Activated naive CD8-positive, alpha-beta T cell treated with anti-CD3 and anti-CD28 coated beads, Interleukin-2, amount 50 U/mL, for 24 hours (primary cell): ENCODE results near the gene FAM53C.
"Not testable (repeated sequence)": the region's sequence is repeated elsewhere in the genome, so short reads cannot be mapped to it uniquely, and the experiment has no call there.

Experiments
- ATAC-seq: fragments of 150-1000 bp; cut with Tn5 transposase; one replicate; pipeline ENCODE4 v1.10.0; 2021
- DNase-seq: peaks from one replicate; pipeline ENCODE4 v3.0.0; 2021
- H3K27ac Mint-ChIP-seq: one replicate; pipeline ENCODE4 v1.8.0; 2021; ENCODE audit warnings: mild to moderate bottlenecking, mixed read lengths
- H3K27me3 Mint-ChIP-seq: one replicate; pipeline ENCODE4 v1.8.0; 2021; ENCODE audit warnings: mixed read lengths
- H3K36me3 Mint-ChIP-seq: one replicate; pipeline ENCODE4 v1.8.0; 2021; ENCODE audit warnings: low read depth, mixed read lengths
- H3K4me1 Mint-ChIP-seq: one replicate; pipeline ENCODE4 v1.8.0; 2021; ENCODE audit warnings: mixed read lengths
- H3K4me3 Mint-ChIP-seq: one replicate; pipeline ENCODE4 v1.8.0; 2021; ENCODE audit warnings: mild to moderate bottlenecking, moderate library complexity, mixed read lengths
- H3K9me3 Mint-ChIP-seq: one replicate; pipeline ENCODE4 v1.8.0; 2021; ENCODE audit warnings: mixed read lengths

The FAM53C gene

DNA sequence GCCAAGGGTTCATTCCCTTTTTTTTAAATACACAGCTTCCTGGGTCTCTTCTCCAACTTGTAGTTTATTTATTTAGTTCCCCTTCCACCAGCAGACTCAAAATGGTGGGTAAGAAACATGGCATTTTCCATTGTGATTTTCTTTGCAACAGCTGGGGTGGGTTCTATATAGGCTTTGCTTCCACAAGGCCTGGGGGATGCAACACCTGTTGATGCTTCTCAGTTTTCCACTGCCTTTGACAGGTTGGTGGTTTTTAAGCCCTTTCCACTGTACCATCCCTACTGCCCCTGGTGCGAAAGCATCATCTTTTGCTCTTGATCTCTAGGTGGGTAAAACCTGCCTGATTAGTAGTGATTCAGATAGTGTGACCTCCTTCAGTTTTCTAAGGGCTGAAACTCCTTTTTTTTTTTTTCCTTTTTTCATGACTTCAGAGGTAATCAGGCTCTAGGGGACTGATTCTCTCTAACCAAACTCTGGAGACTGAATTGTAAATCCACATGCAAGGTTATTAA lies 22.9 kb downstream of the FAM53C start:
- no peaks in the 10 kb centered on the region for H3K9me3 Mint-ChIP-seq
- no peak for DNase-seq
- no peaks in the 10 kb centered on the region for H3K27me3 Mint-ChIP-seq
- peak overlapping the region; percentile 21 for H3K27ac Mint-ChIP-seq
- H3K4me1 Mint-ChIP-seq = peaks cover 29% of the 10 kb centered on the region
- ATAC-seq = peak; percentile 15
- H3K4me3 Mint-ChIP-seq = no peak overlapping the region
- peaks cover 2% of the 10 kb centered on the region for H3K36me3 Mint-ChIP-seq

GRCh38 chr5:138364576-138364975 lies 26.5 kb downstream of the FAM53C start:
- peaks cover 47% of the 10 kb centered on the region for H3K4me1 Mint-ChIP-seq
- H3K27ac Mint-ChIP-seq = no peak overlapping the region
- H3K9me3 Mint-ChIP-seq = no peaks in the 10 kb centered on the region
- no peak overlapping the region for H3K4me3 Mint-ChIP-seq
- no peaks in the 10 kb centered on the region for H3K36me3 Mint-ChIP-seq
- no peak for ATAC-seq
- no peak for DNase-seq
- H3K27me3 Mint-ChIP-seq = no peaks in the 10 kb centered on the region

- no peak for ATAC-seq
- no peak for DNase-seq
- Mint-ChIP-seq H3K27ac (no peak overlapping the region), H3K36me3 (no peaks in the 10 kb centered on the region), H3K4me1 (peaks cover 34% of the 10 kb centered on the region), H3K9me3 (no peaks in the 10 kb centered on the region), H3K27me3 (no peaks in the 10 kb centered on the region), H3K4me3 (no peak overlapping the region)
Observed at GRCh38 chr5:138366632-138367382, 28.7 kb downstream of the FAM53C start.

DNA sequence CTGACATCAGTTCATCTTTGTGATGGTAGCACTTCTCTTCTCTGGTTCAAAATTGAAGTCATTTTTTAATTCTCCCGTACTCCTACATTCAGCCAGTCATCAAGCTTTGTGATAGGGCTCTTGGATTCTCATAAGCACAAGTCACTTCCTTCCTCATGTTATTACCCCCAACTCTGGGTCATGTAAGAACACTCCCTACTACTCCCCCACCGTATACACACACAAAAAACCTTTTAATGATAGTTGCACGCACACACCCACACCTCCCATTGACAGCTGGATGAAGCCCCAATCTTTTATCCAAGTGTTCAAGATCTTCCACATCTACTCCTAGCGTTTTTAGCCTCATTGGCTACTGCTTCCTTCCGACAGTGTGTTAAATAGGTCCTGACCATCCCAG lies 31.2 kb downstream of the FAM53C start:
- DNase-seq = no peak
- H3K27ac Mint-ChIP-seq = no peak overlapping the region
- no peak overlapping the region for H3K4me3 Mint-ChIP-seq
- ATAC-seq = no peak
- H3K9me3 Mint-ChIP-seq = no peaks in the 10 kb centered on the region
- peaks cover 34% of the 10 kb centered on the region for H3K4me1 Mint-ChIP-seq
- peaks cover 4% of the 10 kb centered on the region for H3K36me3 Mint-ChIP-seq
- no peaks in the 10 kb centered on the region for H3K27me3 Mint-ChIP-seq

DNA sequence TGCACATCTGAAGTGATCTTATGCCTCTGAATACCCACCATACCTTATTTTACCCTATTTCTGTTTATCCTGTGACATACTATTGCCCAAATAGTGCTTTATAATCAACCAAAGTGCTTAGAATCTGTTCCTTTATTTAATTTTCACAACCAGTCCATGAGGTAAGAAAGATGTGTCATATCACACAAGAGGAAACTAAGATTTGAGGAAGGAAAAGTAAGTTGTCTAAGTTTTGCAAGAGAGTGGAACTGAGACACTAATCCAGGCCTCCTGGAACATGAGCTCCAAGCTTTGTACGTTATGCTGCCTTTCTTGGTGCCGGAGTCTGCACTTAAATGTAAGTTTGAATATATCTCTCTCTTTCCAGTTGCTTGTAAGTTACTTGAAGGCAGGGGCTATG lies 31.6 kb downstream of the FAM53C start:
- no peaks in the 10 kb centered on the region for H3K9me3 Mint-ChIP-seq
- H3K27me3 Mint-ChIP-seq = no peaks in the 10 kb centered on the region
- peaks cover 33% of the 10 kb centered on the region for H3K4me1 Mint-ChIP-seq
- DNase-seq (no peak), ATAC-seq (no peak)
- peaks cover 4% of the 10 kb centered on the region for H3K36me3 Mint-ChIP-seq
- H3K27ac Mint-ChIP-seq = no peak overlapping the region
- H3K4me3 Mint-ChIP-seq = no peak overlapping the region

- no peak overlapping the region for H3K4me3 Mint-ChIP-seq
- peaks cover 4% of the 10 kb centered on the region for H3K36me3 Mint-ChIP-seq
- no peak overlapping the region for H3K27ac Mint-ChIP-seq
- ATAC-seq (no peak), DNase-seq (no peak)
- H3K27me3 Mint-ChIP-seq = no peaks in the 10 kb centered on the region
- H3K4me1 Mint-ChIP-seq = peaks cover 33% of the 10 kb centered on the region
- no peaks in the 10 kb centered on the region for H3K9me3 Mint-ChIP-seq
Observed at GRCh38 chr5:138370537-138370936, 32.5 kb downstream of the FAM53C start.

DNA sequence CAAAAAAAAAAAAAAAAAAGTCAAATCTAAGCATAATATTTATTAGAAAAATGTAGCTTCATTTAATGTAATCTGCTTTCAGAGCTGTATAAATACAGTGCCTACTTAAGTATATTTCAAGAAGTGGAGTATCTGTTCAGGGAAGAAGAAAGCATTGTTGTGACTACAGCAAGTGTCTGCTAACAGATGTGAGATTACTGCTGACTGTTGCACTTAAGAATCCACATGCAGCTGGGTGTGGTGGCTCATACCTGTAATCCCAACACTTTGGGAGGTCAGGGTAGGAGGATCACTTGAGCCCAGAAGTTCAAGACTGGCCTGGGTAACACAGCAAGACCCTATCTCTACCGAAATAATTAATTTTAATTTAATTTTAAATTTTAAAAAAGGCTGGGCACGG lies 33.4 kb downstream of the FAM53C start:
- Mint-ChIP-seq H3K4me1 (peaks cover 30% of the 10 kb centered on the region), H3K36me3 (peaks cover 4% of the 10 kb centered on the region), H3K9me3 (no peaks in the 10 kb centered on the region), H3K4me3 (no peak overlapping the region), H3K27ac (no peak overlapping the region), H3K27me3 (no peaks in the 10 kb centered on the region)
- ATAC-seq (no peak), DNase-seq (no peak)

GRCh38 chr5:138372225-138372624 lies 34.2 kb downstream of the FAM53C start:
- DNase-seq (no peak), ATAC-seq (no peak)
- Mint-ChIP-seq H3K4me3 (no peak overlapping the region), H3K27me3 (no peaks in the 10 kb centered on the region), H3K27ac (no peak overlapping the region), H3K9me3 (no peaks in the 10 kb centered on the region), H3K4me1 (peaks cover 22% of the 10 kb centered on the region), H3K36me3 (peaks cover 10% of the 10 kb centered on the region)

- no peak overlapping the region for H3K4me3 Mint-ChIP-seq
- H3K27ac Mint-ChIP-seq = no peak overlapping the region
- DNase-seq (no peak), ATAC-seq (no peak)
- H3K36me3 Mint-ChIP-seq = peaks cover 14% of the 10 kb centered on the region
- no peaks in the 10 kb centered on the region for H3K9me3 Mint-ChIP-seq
- H3K4me1 Mint-ChIP-seq = peaks cover 22% of the 10 kb centered on the region
- H3K27me3 Mint-ChIP-seq = no peaks in the 10 kb centered on the region
Observed at GRCh38 chr5:138372653-138373052, 34.6 kb downstream of the FAM53C start.

- no peaks in the 10 kb centered on the region for H3K4me1 Mint-ChIP-seq
- H3K27me3 Mint-ChIP-seq = no peaks in the 10 kb centered on the region
- H3K27ac Mint-ChIP-seq = no peak overlapping the region
- H3K9me3 Mint-ChIP-seq = no peaks in the 10 kb centered on the region
- no peak overlapping the region for H3K4me3 Mint-ChIP-seq
- DNase-seq (no peak), ATAC-seq (no peak)
- H3K36me3 Mint-ChIP-seq = peaks cover 35% of the 10 kb centered on the region
Observed at GRCh38 chr5:138382347-138382746, 44.3 kb downstream of the FAM53C start.

- ATAC-seq (no peak), DNase-seq (no peak)
- Mint-ChIP-seq H3K36me3 (peaks cover 26% of the 10 kb centered on the region), H3K9me3 (no peaks in the 10 kb centered on the region), H3K27ac (no peak overlapping the region), H3K27me3 (no peaks in the 10 kb centered on the region), H3K4me1 (no peaks in the 10 kb centered on the region), H3K4me3 (no peak overlapping the region)
Observed at GRCh38 chr5:138385660-138386059, 47.6 kb downstream of the FAM53C start.

DNA sequence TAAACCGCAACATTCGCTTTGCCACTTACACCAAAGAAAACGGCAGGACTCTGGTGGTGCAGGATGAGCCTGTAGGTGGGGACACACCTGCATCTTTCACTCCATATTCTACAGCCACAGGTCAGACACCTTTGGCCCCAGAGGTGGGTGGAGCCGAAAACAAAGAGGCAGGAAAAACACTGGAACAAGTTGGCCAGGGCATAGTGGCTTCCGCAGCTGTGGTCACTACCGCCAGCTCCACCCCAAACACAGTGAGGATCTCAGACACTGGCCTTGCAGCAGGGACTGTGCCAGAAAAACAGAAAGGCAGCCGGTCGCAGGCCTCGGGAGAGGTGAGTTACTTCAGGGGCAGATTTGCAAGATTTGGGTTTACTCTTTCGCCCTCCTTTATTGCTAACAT lies 48.2 kb downstream of the FAM53C start:
- Mint-ChIP-seq H3K4me1 (no peaks in the 10 kb centered on the region), H3K36me3 (peaks cover 30% of the 10 kb centered on the region), H3K9me3 (no peaks in the 10 kb centered on the region), H3K27me3 (no peaks in the 10 kb centered on the region), H3K27ac (no peak overlapping the region), H3K4me3 (no peak overlapping the region)
- no peak for ATAC-seq
- DNase-seq = no peak

GRCh38 chr5:138389332-138389731 lies 51.3 kb downstream of the FAM53C start:
- no peak overlapping the region for H3K27ac Mint-ChIP-seq
- DNase-seq (no peak), ATAC-seq (no peak)
- no peaks in the 10 kb centered on the region for H3K27me3 Mint-ChIP-seq
- no peaks in the 10 kb centered on the region for H3K9me3 Mint-ChIP-seq
- H3K4me3 Mint-ChIP-seq = no peak overlapping the region
- H3K4me1 Mint-ChIP-seq = no peaks in the 10 kb centered on the region
- H3K36me3 Mint-ChIP-seq = peaks cover 25% of the 10 kb centered on the region

DNA sequence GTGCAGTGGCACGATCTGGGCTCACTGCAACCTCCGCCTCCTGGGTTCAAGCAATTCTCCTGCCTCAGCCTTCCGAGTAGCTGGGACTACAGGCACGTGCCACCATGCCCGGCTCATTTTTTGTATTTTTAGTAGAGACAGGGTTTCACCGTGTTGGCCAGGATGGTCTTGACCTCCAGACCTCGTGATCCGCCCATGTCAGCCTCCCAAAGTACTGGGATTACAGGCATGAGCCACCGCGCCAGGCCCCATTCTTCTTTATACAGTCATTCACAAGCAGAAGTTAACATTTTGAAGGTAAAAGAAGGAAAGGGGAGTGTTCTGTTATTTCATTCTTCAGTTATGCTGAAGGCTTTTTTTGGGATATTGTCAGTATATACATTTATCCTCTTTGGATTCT lies 51.8 kb downstream of the FAM53C start:
- H3K27ac Mint-ChIP-seq, ATAC-seq, H3K9me3 Mint-ChIP-seq, H3K27me3 Mint-ChIP-seq, DNase-seq, H3K4me3 Mint-ChIP-seq, H3K4me1 Mint-ChIP-seq: not testable (repeated sequence)
- peaks cover 25% of the 10 kb centered on the region for H3K36me3 Mint-ChIP-seq

DNA sequence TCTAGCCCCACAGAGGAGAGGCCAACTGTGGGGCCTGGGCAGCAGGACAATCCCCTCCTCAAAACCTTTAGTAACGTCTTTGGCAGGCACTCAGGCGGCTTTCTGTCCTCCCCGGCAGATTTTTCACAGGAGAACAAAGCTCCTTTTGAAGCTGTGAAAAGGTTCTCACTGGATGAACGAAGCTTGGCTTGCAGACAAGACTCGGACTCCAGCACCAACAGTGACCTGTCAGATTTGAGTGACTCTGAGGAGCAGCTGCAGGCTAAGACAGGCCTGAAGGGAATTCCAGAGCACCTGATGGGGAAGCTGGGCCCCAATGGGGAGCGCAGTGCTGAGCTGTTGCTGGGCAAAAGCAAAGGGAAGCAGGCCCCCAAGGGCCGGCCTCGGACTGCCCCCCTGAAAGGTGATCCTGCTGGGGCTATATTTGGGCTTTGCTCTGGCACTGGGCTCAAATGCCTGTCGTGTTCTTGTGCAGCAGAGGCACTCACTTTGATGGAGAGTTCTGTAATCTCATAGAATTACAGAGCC lies 53.9 kb downstream of the FAM53C start:
- DNase-seq (no peak), ATAC-seq (no peak)
- H3K4me3 Mint-ChIP-seq = no peak overlapping the region
- H3K27ac Mint-ChIP-seq = no peak overlapping the region
- H3K9me3 Mint-ChIP-seq = no peaks in the 10 kb centered on the region
- no peaks in the 10 kb centered on the region for H3K27me3 Mint-ChIP-seq
- no peaks in the 10 kb centered on the region for H3K4me1 Mint-ChIP-seq
- peaks cover 25% of the 10 kb centered on the region for H3K36me3 Mint-ChIP-seq
